NCI-H510A (cell line): ENCODE results near the gene RUNX1.
"Not testable (repeated sequence)": the region's sequence is repeated elsewhere in the genome, so short reads cannot be mapped to it uniquely, and the experiment has no call there.

Experiments
- DNase-seq: peaks from one replicate; lab custom pipeline; 2025; lab: John Stamatoyannopoulos, UW

The RUNX1 gene

DNA sequence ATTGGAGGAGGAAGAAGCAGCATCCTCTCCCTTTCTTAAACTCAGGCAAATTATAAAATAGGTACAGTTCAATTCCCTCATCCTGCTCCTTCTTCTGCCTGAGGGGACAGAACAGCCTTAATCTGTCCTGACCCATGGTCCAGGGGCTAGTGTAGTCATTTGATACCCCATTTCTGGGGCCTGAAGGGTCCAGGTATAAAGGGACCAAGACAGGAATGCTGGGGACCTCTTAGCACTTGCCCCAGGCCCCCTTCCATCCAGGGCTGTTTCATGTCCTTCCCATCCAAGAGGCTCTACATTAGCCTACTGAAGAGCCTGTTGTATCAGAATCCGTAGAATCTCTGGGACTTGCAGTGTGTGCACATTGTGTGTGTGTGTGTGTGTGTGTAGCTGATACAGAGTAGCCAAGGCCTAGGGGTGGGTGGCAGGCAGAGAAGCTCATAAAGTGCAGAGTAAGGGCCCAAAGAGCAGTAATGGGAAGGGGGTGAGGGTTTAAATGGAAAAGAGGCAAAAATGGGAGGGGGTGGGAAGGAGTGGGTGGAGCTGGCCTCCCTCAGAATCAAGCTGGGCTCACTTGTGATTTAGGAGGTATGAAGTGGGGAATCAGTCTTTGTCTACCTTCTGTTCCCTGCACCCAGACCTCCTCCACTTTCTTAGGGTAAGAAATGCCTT, 32.4 kb downstream of the RUNX1 start:
- DNase-seq: no peak

DNA sequence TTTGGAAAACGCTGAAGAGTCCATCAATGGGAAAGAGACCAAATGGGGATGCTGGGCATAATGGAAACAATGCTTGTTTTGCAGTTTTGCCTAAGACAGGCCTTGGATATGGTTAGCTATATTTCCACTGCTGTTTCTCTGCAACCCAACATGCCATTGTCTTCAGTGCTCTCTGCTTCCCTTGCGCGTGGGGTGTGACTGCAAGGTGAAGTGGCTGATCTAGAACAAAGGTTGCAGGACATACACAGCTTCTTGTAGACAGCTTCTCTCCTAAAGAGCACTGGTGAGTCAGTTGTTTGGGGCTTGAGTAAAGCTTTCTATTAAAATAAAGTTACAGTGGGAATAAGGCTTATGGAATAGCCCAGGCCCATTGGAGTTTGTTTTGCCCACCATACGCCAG, 33.0 kb downstream of the RUNX1 start:
- DNase-seq: no peak

DNA sequence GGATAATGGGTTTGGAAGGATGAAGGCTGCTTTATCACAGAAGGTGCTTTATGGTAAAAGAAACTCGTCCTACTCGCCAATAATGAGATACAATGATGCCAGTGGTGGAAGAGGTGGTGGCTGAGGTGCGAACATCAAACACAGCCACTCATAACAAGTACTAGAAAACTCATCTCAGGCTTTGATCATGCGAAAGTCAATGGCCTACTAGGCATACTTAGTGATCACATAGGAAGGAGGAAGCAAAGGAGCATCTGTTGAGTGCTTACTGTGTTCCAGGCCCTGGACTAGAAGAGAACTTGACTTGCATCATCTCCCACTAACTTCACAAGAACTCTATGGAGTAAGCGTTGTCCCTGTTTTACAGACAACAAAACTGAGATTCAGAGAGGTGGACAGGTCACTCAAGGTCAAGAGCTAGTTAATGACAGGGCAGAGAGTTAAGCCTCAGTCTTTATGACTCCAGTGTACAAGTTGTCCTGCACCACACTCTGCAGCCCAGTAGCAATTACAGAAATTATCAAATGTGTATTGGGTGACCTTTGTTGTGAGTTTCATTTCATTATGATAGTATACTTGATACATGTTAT, 33.6 kb downstream of the RUNX1 start:
- no peak for DNase-seq

DNA sequence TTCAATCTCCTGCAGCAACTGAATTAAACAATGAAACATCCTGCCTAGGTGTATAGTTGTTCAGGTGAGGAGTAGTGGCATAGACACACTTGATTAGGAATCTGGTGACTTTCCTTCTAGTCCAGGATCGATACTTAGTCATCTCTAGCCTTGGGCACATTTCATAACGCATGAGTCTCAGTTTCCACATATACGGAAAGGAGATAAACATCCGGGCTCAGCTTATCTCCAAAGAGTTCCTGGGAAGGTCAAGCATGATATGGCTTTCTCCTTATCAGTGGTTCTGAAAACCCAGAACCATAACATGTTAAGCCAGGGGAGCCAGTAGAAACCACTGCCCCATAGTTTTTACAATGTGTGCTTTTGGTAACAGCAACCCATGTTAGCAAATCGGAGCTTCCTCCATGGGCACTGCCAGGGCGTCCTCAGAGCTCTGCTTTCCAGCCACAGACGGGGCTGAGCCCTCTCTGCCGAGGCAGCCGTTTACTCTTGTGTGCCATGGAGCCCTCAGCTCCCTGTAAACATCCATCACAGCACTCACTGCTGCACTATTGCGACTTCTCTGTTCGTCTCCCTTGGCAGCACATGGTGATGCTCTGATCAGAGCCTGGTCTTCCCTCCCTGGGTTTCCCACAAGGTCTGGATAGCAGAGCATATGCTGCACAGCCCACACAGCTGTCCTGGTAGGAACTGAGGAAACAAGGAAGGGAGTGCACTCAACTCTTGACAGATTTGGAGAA, 34.6 kb downstream of the RUNX1 start:
- DNase-seq: no peak

DNA sequence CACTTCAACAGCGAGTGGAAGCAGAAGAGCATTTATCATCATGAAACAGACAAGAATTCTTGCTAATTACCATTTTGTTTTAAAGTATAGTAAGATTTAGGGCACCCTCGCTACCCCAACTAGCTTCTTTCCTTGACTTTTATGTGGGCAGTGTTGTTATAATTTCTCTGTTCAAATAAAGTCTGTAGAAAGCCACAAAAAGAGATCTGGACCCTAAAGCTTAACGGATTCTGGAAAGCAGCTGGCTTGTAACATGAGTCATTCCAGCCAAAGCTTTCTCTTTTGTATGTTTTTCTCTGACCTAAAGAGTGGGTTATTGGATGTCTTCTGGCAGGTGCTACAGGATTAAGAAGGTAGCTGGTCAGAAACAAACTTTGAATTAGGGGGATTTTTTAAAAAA, 37.4 kb downstream of the RUNX1 start:
- no peak for DNase-seq

DNA sequence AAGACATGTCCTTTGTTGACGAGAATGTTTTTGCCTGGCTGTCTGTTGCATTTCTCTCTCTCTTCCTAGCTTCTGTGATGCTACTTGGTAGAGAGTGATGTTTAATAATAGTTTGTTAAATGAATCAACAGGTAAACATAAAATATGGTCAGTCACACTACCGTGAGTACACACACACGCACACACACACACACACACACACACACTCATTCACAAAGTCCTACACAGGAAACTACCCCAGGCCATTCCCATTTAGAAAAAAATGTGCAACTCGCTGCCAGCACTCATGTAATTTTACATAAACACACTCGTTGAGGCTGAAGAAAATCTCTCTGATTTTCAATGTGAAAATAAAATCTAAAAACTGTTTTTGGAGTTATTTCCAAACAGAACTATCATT, 38.7 kb downstream of the RUNX1 start:
- DNase-seq: no peak

DNA sequence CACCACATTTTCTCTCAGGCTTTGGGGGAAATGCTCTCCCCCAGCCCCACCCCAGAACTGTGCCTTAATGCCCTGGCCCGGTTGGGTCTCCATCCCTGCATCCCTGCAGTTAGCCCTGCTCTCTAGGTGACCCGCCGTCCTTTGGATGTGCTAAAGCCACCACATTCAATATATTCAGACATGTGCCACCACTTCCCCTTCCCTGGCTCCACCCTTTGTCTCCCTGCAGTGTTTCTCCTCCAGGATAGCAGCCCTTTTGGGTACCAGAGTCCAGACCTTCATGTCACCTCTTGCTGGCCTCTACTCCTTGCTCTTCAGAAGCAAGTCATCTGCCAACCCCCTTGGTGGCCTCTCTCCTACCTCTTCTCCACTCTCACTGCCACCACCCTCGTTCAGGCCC, 41.8 kb downstream of the RUNX1 start:
- DNase-seq: no peak

DNA sequence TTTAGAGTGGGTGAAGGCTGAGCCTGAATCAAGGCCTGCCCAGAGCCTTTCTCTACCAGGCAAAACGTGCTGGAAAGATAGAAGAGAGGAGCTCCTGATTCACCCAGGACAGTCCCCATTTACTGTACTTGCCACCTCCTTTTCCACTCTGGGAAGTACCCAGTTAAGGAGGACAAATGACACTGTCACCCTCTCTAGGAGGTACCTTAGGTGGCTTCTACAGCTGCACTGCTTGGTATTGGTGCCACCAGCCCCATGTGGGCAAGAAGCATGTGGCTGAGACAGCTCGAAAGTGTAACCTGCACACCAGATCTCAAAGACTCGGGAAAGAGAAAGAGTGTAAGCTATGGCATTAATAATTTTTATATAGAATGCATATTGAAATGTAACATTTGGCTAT, 42.3 kb downstream of the RUNX1 start:
- DNase-seq: no peak

DNA sequence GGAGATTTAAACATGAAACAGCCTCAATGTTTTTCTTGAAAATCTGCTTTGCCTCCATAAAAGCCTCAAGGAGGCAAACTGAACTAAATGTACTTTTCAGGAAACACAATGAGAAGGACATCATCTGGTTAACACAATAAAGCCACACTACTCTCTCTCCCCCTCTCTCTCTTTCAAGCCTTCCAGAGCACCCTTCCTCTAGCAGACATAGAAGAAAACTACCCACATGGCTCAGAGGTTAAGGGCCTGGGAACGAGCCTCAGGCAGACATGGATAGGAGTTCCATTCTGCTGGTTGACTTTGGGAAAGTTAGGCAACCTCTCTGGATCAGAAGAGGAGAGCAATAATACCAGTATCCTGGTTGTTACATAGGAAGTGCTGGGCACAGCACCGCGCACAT, 42.9 kb downstream of the RUNX1 start:
- no peak for DNase-seq

DNA sequence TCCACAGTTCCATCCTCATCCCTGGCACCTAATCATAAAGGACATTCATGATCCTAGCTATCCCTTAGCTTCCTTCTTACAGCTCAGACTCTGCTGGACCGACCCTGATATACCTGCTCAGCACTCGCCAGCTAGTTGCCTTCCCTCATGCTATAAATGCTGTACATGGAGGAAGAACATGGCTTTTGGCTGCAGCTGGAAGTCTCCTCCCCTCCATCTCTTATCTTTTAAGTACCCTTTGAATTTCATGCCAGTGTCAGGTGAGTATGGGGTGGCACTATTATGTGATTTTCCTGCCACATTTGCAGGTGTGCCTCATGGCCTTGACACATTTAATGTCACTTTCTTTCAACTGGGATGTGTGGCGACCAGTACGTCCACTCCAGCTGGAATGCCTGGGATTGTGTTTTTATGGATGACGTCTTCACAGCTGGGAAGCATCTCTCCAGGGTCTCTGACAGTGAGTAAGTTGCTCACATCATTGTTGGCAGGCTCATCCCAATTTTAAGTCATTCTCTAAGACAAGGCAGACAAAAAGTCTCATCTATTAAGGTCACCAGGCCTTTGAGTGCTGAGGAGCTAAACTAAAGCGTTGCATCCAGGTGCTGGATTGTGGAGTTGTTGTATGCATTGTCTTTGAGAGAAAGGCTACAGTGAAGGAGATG, 43.4 kb downstream of the RUNX1 start:
- DNase-seq: no peak

DNA sequence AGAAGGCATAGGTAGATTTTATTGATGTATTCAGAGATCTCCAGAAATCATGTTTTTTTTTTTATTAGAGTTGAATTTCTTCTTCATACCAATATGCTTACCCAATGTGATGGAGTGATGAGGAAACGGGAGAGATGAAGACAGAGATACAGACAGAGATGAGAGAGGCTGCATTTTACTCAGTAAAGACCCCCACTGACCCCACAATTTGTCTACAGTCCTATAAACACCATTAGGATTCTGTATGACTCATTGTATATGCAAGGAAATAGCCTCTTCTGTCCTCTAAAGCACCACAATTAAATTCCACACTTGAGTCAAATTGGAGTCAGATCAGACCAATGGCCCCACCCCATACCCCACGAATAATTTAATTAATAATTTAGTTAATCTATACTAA, 44.0 kb downstream of the RUNX1 start:
- DNase-seq: no peak

DNA sequence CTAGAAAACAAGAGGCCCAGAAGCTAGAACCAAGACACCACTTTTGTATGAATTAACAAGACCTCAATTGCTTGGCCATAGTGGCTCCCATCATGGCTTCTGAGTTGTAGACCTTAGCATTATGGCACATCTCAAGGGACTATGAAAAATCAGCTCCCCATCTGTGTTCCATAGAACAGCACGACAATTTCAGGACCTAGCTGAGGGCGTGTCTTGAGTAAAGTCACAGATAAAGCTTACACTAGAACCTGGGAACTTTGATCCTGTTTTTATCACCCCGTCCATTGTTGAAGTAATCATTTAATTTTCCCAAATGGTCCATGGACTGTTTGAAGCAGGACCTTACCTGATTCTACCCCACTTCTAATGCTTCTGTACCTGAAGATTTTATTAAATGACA, 44.8 kb downstream of the RUNX1 start:
- no peak for DNase-seq

DNA sequence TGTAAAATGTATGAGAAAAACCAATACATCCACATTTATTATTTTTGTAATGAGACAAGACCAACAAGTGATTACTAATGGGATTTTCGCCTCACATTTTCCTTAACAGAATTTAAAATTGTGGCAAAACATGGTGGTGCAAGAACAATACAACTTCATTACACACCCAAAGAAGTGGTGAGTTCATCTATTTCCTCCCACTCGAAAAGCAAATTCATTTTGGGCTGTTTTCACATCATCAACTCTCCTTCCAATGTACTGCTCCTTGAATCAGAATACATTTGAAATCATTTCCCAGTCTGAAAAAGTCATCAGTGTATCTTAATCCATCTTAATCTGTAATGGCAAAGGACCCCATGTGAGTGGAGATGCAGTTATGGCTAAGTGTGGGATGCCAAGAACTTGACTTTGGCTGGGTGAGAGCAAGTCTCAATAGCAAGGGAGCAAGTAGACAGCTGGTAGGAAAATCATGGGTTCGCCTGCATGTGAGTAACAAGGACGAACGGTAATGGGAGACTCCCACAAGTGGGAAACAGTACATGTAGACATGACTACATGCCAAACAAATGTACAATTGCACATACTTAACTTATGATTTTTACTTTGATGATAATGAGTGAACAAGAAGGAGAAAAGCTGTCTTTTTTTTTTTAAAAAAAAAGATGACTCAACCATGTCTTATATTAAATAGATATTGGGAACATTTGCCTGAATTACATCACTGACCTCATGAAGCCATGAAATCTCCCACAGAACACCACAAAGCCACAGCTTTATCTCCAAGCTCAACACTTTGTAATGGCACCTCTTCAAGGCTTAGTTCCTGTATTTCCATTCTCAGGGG, 46.0 kb downstream of the RUNX1 start:
- no peak for DNase-seq

DNA sequence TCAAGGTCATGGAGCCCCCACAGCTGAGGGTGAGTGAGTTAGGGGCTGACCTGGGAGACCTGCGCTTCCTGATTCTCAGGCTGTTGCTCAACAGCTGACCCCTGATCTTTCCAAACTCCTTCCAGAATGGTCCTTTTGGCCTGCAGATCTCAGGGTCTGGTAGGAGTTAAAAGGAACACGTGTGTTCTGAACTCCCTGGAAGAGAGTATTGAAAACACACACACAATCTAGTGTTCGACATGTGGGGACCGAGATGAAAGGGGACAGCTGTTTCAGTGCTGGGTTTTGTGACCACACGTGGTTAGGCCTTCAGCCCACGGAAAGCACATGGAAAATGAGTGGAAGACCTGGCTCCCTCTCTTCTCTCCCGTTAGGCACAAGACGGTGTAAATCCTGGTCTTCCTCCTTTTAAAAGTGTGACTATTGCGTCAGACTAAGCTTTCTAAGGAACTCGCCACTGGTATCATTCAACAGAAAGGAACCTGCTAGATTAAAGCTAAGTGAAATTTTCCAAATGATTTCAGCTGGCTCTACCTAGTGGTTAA, 49.6 kb downstream of the RUNX1 start:
- no peak for DNase-seq

DNA sequence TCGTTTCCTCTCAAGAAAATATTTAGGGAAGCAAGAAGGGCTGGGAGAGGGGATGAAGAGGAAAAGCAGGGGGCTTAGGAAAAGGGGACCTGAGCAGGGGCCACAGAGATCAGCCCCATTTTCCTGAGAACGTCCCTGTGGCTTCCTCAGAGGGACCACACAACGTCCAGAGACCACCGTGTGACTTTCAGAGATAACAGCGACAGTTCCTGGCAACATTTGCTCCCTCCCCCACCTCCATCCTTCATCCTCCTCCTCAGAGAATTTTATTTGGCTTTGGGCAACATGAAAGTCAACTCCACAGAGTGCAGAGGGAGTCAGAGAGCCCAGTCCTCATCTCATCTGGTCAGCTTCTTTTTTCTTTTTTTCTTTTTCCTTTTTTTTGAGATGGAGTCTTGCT, 50.9 kb downstream of the RUNX1 start:
- no peak for DNase-seq

DNA sequence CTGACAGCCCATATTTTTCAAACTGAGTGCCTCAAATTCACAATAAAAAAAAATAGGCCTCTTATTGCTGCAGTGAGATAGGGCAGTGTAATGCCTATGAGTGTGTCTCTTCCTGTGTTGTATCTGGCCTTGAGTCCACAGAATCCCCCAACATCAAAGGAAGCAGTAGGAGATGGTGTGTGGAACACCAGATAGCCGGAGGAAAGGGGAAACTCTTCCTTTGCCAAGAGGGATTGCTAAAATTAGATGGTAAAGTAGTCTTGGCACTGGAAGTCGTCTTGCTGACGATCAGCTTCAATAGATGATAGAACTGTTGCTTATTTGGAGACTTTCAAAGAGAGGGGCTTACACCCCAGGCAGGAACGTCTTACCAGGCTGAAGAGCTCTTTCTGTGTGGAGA, 51.8 kb downstream of the RUNX1 start:
- DNase-seq: no peak

DNA sequence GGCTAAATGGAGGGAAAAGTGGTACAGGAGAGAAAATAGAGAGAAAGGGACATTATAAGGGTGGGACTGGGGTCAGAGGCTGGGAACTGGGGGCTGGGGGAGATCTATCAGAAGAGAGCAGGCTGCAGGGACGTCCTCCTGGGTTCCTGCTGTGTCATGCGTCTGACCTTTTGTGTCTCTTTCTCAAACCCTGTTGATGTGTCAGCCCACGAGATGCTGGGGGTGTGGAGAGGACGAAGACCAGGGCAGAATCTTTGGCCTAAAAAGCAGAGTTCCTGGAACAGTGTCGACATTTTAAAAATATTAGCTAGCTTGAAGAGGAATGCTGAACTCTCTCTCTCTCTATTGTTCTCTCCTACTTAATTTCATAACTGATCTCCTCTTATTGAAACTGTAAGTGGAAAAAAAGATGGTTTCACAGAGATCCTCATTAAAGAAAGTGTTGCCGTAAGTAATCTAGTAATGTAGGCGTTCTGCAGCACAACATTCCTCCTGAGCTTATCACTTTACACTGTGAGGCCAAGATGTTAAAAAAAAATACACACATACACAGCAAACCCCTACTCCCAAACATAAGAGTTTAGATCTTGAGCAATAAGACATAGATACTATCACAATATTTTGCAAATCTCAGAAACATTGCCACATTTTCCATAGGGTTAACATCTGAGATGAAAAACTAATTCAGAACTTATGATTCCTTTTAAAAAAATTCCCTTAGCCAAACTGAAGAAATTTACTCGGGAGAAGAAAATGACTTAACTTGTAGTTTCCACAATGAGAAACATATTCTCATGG, 52.6 kb downstream of the RUNX1 start:
- no peak for DNase-seq

DNA sequence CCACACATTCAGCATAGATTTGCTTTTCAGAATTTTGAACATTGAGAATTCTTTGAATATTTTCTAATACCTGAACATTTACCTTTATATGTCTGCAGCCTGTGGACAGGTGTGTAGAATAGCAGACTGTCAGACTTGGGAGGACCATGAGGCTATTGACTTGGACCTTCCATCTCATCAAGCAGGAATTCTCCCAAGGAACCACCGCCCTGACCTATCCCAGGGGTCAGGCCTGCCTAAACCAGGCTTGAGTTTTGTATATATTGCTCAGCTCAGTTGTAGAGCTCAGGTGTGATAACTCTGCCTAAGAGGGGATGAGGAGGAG, 53.2 kb downstream of the RUNX1 start:
- DNase-seq: no peak

DNA sequence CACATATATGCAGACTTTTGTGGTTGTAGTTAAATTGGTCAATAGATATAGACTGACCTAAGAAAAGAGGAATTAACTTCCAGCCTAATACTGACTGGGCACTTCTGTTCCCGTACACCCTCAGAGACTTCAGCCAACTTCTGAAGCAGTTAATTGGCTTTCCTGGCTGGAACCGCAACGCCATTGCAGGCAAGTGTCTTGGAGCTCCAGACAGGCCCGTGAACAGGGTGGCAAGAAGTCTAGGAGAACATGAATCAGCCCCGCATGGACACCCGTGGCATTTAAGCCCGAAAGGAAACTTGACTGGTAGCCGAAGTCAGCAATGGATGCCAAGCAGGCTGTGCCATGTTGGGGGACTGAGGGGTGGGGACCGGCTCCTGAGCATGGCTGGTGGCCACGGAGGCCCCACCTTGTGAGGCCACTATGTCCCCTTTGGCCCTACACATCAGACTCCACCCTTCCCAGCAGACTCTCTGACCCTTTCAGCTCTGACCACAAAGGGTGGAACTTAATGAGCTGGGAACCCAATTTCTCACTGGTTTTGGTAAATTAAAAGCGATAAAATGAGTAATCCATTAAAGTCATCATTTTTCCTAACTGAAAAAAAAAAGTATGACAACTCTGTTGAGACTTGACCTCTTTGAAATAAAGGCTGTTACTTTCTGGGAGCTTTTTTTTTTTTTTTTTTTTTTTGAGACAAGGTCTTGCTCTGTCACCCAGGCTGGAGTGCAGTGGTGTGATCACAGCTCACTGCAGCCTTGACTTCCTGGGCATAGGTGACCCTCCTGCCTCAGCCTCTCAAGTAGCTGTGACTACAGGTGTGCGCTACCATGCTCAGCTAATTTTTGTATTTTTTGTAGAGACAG, 54.1 kb downstream of the RUNX1 start:
- no peak for DNase-seq

DNA sequence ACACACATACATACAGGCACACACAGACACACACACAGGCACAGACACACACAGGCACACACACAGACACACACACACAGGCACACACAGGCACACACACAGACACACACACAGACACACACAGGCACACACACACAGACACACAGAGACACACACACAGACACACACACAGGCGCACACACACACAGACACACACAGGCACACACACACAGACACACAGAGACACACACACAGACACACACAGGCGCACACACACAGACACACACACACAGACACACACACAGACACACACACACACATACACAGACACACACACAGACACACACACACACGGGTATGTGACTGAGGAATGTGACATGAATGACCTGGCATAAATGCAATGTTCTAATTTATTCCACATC, 55.6 kb downstream of the RUNX1 start:
- not testable (repeated sequence) for DNase-seq
